ENCODE measurements around the gene STAT1. TPM values are rescaled to one million over a fixed set of nuclear protein-coding genes. Genes with fewer than 3 reads are reported as not detected.
A peak's percentile ranks its signal among the peaks of the same experiment; 100 is the strongest.

STAT1 gene
- total RNA-seq, 1 donor from 2014 or later: 264 TPM

DNA sequence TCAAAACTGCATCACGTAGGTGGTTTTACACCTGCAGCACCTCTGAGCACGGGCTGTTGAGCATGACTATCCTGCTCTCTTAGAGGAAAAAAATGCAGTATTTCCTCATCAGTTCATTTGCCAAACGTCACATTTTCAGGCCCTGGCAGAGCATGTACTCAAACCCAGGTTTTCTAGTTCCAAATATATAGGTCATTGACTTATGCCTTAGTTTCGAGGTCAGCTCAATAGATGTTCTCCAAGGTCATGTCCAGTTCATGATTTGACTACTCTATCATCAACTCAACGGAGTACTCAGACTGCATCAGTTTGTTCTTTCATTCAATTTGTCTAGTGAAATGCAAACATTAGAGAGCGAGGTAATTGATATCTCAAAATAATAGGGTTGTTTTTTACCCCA is 39.3 kb upstream of the STAT1 start:
- Mint-ChIP-seq H3K4me1 (ENCODE audit: low read depth) (peaks cover 11% of the 10 kb centered on the region), H3K27ac (no peak overlapping the region), H3K9me3 (ENCODE audit: low read depth) (no peaks in the 10 kb centered on the region), H3K27me3 (no peaks in the 10 kb centered on the region), H3K4me3 (ENCODE audit: low read depth) (no peak overlapping the region), H3K36me3 (ENCODE audit: insufficient read depth) (peaks cover 2% of the 10 kb centered on the region)
- DNase-seq (ENCODE audit: low spot score, unreplicated experiment): no peak
- TF ChIP-seq, protein P1, sequence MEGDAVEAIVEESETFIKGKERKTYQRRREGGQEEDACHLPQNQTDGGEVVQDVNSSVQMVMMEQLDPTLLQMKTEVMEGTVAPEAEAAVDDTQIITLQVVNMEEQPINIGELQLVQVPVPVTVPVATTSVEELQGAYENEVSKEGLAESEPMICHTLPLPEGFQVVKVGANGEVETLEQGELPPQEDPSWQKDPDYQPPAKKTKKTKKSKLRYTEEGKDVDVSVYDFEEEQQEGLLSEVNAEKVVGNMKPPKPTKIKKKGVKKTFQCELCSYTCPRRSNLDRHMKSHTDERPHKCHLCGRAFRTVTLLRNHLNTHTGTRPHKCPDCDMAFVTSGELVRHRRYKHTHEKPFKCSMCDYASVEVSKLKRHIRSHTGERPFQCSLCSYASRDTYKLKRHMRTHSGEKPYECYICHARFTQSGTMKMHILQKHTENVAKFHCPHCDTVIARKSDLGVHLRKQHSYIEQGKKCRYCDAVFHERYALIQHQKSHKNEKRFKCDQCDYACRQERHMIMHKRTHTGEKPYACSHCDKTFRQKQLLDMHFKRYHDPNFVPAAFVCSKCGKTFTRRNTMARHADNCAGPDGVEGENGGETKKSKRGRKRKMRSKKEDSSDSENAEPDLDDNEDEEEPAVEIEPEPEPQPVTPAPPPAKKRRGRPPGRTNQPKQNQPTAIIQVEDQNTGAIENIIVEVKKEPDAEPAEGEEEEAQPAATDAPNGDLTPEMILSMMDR (IDR thresholded peaks at IDR 0.05; ENCODE audit: unreplicated experiment): no peak

DNA sequence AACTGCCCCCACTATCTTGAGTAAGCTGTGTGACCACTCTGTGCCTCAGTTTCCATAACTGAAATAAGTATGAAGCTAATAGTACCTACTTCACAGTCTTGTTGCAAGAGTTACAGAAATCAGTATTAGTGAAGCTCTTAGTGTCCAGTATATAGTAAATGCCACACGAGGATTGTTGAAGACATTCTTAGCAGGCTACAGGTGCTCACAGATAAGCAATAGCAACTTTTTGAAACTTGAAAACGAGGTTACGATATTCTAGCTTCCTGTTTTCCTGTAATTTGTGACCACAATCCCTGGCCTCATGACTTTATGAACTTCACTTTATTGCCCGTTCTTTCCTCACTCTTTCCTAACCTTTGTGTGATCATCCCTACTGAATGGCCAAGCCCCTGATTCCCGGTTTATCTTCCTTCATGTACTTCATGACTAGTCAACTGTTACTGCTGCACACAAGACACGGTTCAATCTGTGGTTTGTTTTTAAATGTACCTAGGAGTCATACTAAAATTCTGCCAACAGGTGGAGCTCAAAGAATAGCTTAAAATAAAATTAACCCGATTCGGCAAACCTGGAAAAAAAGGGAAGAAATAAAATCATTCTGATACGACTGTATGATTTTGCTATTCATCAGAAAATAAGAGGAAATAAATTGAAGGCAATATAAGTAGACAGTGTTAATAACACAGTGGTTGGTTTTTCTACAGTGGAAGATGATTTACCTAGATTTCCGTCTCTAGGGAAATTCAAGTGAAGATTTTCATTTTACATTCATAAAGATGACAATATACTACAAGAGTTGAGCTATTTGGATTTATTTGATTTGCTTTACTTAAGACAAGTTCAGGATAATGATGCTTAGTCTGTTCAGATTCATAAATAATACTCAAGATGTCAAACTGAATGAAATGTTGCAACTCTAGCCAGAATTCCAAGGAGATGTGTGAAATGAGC is 38.1 kb upstream of the STAT1 start:
- Mint-ChIP-seq H3K4me1 (ENCODE audit: low read depth) (peaks cover 17% of the 10 kb centered on the region), H3K36me3 (ENCODE audit: insufficient read depth) (peaks cover 3% of the 10 kb centered on the region), H3K27me3 (no peaks in the 10 kb centered on the region), H3K4me3 (ENCODE audit: low read depth) (no peak overlapping the region), H3K9me3 (ENCODE audit: low read depth) (no peaks in the 10 kb centered on the region), H3K27ac (no peak overlapping the region)
- no peak for DNase-seq (ENCODE audit: low spot score, unreplicated experiment)
- TF ChIP-seq, protein P1 (IDR thresholded peaks at IDR 0.05; ENCODE audit: unreplicated experiment): peak; percentile 75

DNA sequence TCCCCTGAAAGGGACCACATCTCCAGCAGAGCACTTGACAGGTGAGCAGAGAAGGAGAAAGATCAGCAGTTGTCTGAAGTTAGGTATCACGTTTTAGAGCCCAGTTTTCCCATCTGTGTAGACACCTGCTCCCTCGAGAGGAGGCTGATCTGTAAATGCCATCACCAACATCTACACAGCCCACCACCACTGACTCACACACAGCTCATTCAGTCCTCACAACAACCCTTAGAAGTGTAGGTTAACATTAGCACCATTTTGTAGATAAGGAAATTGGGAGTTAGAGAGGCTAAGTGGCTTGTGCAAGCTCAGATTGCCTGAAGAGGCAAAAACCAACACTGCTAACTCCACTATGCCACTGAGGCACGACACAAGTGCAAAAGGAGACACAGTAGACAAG is 37.2 kb upstream of the STAT1 start:
- H3K4me3 Mint-ChIP-seq (ENCODE audit: low read depth): no peak overlapping the region
- H3K27ac Mint-ChIP-seq: no peak overlapping the region
- H3K27me3 Mint-ChIP-seq: no peaks in the 10 kb centered on the region
- peaks cover 18% of the 10 kb centered on the region for H3K4me1 Mint-ChIP-seq (ENCODE audit: low read depth)
- TF ChIP-seq, protein P1 (IDR thresholded peaks at IDR 0.05; ENCODE audit: unreplicated experiment): no peak
- no peaks in the 10 kb centered on the region for H3K9me3 Mint-ChIP-seq (ENCODE audit: low read depth)
- no peak for DNase-seq (ENCODE audit: low spot score, unreplicated experiment)
- peaks cover 1% of the 10 kb centered on the region for H3K36me3 Mint-ChIP-seq (ENCODE audit: insufficient read depth)

DNA sequence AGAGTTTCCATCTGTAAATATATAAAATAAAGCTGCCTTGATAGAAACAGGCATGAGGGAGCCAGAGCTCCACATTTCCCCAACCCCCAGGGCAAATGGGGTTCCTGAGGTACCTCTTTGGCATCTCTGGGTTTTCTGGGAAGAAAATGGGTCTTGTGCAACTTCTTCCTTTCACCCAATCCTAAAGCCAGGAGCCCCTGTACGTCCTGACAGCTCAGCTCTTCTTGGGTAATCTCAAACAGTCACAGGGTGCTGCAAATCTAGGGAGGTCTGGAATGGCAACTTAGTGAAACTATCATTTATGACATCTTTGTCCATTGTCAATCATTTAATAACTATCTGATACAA is 36.6 kb upstream of the STAT1 start:
- Mint-ChIP-seq H3K36me3 (ENCODE audit: insufficient read depth) (peaks cover 1% of the 10 kb centered on the region), H3K9me3 (ENCODE audit: low read depth) (peaks cover 3% of the 10 kb centered on the region), H3K27me3 (no peaks in the 10 kb centered on the region), H3K27ac (no peak overlapping the region), H3K4me3 (ENCODE audit: low read depth) (no peak overlapping the region), H3K4me1 (ENCODE audit: low read depth) (peaks cover 18% of the 10 kb centered on the region)
- TF ChIP-seq, protein P1 (IDR thresholded peaks at IDR 0.05; ENCODE audit: unreplicated experiment): no peak
- DNase-seq (ENCODE audit: low spot score, unreplicated experiment): no peak

DNA sequence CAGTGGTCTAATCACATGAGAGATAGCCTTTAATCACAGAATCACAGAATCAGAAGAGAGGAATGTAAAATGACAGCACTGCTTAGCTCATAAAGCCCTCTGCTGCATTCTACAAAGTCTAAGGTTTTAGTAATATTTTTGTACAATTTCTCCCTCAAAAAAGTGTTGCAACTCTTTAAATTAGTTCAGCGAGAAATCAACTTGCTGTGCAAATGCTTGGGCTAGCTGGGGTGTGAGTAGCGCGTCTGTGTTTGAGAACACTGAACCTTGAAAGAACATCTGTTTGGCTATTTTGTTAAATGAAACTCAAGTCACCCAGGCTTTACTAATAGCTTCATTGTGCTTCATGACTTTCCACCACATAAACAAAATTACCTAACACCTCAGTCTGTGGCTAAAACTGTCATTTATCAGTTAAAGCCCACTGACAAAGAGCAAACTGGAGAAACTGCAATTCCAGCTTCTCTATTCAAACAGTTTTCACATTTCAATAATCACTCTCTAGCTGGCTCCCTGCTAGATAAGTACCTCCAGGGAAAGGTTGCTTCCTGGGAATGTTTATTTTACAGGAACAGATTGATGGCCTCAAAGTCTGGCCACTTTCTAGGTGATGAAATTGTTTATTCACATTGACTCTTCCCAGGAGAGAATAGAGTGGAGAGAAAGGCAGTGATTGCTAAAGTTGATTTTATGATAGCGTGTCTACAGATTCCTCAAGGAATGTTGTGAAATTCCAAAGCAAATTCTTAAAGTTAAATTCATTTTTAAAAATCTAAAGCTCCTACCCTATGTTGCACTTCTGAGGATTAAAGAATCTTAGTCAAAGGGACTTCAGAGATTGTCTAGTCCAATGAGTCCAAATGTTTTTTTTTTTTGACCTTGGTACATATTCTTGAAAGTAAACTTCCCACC is 36.0 kb upstream of the STAT1 start:
- Mint-ChIP-seq H3K36me3 (ENCODE audit: insufficient read depth) (peaks cover 3% of the 10 kb centered on the region), H3K27ac (no peak overlapping the region), H3K27me3 (no peaks in the 10 kb centered on the region), H3K4me1 (ENCODE audit: low read depth) (peaks cover 18% of the 10 kb centered on the region), H3K9me3 (ENCODE audit: low read depth) (peaks cover 6% of the 10 kb centered on the region), H3K4me3 (ENCODE audit: low read depth) (no peak overlapping the region)
- DNase-seq (ENCODE audit: low spot score, unreplicated experiment): no peak
- TF ChIP-seq, protein P1 (IDR thresholded peaks at IDR 0.05; ENCODE audit: unreplicated experiment): no peak
